Measurements from ENCODE around the gene DUSP9.

The DUSP9 gene

DNA sequence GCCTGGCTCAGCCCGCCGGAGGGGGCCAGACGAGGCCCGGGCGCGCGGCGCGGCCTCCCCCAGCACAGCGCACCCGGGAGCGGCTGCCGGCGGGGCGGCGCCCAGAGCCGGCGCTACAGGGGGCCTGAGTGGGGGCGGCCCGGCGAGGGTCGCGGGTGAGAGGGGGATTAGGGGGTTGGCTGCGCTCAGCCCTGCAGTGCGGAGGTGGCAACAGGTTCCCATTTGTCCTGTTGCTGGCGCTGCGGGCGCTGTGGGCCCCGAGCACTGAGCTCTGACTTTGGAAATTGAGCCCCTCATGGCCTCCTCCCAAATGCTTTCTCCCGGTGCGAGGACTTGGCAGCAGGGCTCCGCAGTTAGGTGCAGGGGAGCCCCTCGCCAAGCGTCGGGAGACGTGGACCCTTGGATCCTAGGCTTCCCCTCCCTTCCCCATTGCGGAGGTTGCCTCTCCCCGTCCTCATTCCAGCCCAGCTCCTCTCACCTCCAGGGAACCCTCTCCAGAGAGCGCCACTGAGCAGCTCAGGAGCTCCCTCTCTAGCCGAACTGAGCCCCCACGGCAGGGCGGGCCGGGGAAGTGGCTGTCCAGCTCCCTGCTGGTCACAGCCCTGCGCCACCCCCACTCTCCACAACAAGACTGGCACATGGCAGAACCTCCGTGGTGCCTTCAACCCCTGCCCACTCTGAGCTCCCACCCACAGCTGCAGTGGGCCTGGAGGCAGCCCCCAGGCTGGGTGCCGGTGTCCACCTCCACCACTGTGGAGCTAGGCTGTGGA, 2.5 kb upstream of the DUSP9 start:
- Histone ChIP-seq H3K27me3 (peaks cover 40% of the 10 kb centered on the region), H3K4me3 (ENCODE audit: low read depth, low read length) (peak overlapping the region; percentile 26; the same call in 1 of the 2 replicates), H3K4me1 (peaks cover under 1% of the 10 kb centered on the region; the same call in 1 of the 2 replicates), H3K36me3 (no peaks in the 10 kb centered on the region), H3K9me3 (no peaks in the 10 kb centered on the region)
- TF ChIP-seq, protein P1, sequence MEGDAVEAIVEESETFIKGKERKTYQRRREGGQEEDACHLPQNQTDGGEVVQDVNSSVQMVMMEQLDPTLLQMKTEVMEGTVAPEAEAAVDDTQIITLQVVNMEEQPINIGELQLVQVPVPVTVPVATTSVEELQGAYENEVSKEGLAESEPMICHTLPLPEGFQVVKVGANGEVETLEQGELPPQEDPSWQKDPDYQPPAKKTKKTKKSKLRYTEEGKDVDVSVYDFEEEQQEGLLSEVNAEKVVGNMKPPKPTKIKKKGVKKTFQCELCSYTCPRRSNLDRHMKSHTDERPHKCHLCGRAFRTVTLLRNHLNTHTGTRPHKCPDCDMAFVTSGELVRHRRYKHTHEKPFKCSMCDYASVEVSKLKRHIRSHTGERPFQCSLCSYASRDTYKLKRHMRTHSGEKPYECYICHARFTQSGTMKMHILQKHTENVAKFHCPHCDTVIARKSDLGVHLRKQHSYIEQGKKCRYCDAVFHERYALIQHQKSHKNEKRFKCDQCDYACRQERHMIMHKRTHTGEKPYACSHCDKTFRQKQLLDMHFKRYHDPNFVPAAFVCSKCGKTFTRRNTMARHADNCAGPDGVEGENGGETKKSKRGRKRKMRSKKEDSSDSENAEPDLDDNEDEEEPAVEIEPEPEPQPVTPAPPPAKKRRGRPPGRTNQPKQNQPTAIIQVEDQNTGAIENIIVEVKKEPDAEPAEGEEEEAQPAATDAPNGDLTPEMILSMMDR (IDR thresholded peaks at IDR 0.05; ENCODE audit: low read depth, low read length): peak; percentile 27
- peak; percentile 41 for DNase-seq

DNA sequence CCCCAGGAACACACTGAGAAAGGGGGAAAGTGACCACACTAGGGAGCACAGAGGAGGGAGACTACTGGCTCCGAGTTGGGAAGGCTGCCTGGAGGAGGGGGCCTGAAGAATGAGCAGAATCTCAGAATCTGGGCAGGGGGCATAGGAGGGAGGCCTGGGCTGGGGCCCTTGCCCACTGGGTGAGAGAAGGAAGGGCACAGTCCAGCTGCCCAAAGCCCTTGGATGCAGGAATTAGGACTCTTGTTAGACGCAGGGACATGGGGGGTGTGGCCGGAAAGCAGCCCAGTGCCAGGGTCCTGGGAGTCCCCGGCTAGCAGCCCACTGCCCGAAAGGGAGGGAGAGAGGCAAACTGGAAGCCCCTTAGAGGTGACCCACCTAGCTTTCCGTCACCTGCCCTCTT, 1.9 kb upstream of the DUSP9 start:
- H3K4me3 ChIP-seq (ENCODE audit: low read depth, low read length): no peak overlapping the region
- TF ChIP-seq, protein P1 (IDR thresholded peaks at IDR 0.05; ENCODE audit: low read depth, low read length): no peak
- DNase-seq: no peak
- H3K9me3 ChIP-seq: no peaks in the 10 kb centered on the region
- H3K4me1 ChIP-seq: no peaks in the 10 kb centered on the region
- H3K27me3 ChIP-seq: peaks cover 40% of the 10 kb centered on the region
- no peaks in the 10 kb centered on the region for H3K36me3 ChIP-seq

DNA sequence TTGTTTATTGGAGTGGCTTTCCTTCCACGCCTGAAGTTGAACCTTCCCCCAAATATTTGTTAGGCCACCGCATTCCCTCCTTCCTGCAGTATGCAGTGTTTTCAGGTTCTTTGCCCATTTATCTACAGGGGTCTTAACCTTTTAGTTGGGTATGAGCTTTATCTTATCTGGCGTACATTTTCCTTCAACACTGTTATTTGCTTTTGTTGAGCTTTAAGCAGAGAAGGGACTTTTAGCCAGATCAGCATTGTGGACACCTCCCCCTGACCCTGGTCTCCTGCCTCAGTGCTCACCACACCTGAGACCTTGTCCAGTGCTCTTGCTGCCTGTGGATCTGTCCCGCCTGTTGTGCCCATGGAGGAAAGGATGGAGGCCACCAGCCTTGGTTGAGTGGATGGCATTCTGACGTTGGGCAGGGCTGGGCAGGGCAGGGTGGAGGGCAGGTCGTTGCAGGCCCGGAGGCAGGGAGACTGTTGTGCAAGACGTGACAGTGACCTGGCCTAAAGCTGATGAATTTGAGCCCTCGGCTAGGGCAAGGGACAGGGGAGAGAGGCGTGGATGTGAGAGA, 998 bp upstream of the DUSP9 start:
- Histone ChIP-seq H3K4me3 (ENCODE audit: low read depth, low read length) (no peak overlapping the region), H3K36me3 (no peaks in the 10 kb centered on the region), H3K27me3 (peaks cover 40% of the 10 kb centered on the region), H3K4me1 (no peaks in the 10 kb centered on the region), H3K9me3 (no peaks in the 10 kb centered on the region)
- DNase-seq: no peak
- TF ChIP-seq, protein P1 (IDR thresholded peaks at IDR 0.05; ENCODE audit: low read depth, low read length): no peak

DNA sequence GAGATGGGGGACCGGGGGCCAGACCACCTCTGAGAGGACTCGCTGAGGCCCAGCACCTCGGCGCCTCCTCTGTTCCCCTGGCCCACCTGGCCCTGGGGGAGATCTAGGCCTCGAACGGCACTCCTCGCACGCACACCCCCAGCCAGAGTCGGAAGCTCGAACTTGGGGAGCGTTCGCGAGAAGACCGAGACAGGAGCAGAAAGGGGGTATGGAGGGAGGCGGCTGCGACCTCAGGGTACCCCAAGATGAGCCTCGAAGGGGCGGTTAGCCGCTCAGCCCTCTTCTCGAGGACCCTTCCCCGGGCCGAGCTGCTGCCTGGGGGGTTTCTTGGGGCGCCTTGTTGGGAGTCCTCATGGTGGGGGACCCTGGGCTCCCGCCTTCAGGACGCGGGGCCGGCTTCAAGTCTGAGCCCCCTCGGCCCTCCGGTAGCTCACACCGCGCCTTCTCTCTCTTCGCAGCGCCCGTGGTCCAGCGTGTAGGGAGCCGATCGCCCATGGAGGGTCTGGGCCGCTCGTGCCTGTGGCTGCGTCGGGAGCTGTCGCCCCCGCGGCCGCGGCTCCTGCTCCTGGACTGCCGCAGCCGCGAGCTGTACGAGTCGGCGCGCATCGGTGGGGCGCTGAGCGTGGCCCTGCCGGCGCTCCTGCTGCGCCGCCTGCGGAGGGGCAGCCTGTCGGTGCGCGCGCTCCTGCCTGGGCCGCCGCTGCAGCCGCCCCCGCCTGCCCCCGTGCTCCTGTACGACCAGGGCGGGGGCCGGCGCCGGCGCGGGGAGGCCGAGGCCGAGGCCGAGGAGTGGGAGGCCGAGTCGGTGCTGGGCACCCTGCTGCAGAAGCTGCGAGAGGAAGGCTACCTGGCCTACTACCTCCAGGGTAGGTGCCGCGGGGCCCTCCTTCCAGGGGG, 706 bp downstream of the DUSP9 start:
- no peaks in the 10 kb centered on the region for H3K36me3 ChIP-seq
- no peak overlapping the region for H3K4me3 ChIP-seq (ENCODE audit: low read depth, low read length)
- TF ChIP-seq, protein P1 (IDR thresholded peaks at IDR 0.05; ENCODE audit: low read depth, low read length): no peak

DNA sequence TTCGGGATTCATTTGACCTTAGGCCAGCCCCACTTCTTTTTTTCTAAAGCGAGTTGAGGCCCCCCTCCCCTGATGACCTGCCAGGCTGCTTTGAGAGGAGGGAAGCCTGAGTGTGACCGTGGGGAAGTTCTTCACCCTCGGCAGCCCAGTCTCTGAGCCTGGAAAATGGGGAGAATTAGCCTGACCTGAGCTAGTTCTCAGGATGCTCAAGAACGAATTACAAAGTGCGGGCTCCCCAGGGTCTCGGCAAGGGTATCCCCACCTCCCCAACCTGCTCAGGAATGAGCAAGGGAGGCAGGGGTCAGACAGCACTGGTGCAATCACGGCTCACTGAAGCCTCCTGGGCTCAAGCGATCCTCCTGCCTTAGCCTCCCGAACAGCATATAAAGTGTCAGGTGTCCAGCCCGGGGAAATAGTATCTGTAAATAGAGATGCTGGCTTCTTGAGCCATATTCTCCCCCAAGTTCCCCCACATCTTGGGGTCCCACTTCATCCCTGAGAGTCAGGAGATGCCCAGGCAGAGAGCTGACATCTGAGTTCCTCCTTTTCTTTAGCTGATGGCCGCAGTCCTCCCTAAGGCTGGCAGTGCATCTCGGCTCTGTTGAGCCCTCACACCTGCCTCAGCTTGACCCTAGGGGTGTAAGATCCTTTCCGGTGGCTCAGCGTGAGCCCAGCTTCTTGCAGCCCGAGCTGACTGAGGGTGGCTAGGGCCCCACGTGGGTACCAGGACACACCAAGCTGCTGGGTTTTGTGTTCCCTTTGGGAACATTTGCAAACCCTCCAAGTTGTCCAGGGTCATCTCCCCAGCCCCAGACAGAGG, 1.6 kb downstream of the DUSP9 start:
- Histone ChIP-seq H3K4me1 (no peaks in the 10 kb centered on the region), H3K27me3 (peaks cover 30% of the 10 kb centered on the region), H3K9me3 (no peaks in the 10 kb centered on the region), H3K4me3 (ENCODE audit: low read depth, low read length) (no peak overlapping the region), H3K36me3 (no peaks in the 10 kb centered on the region)
- TF ChIP-seq, protein P1 (IDR thresholded peaks at IDR 0.05; ENCODE audit: low read depth, low read length): no peak
- DNase-seq: no peak

More for the DNA sequence above, 706 bp downstream of the DUSP9 start:
- no peak for DNase-seq
- Histone ChIP-seq H3K27me3 (peaks cover 39% of the 10 kb centered on the region), H3K9me3 (no peaks in the 10 kb centered on the region), H3K4me1 (no peaks in the 10 kb centered on the region)

All from BE2C (cell line).